Mammary epithelial cell (primary cell): Measurements from ENCODE around the gene GPR139.

Source experiments
- EZH2 ChIP-seq: IDR thresholded peaks from 2 replicates; pipeline ENCODE4 v1.6.1; 2012; ENCODE audit warnings: low read length, inconsistent platforms, borderline replicate concordance
- TF ChIP-seq, protein P1 (sequence below), 2 donors: IDR thresholded peaks in 1 of 2; conservative IDR thresholded peaks in 1 of 2; 2 replicates each; pipeline ENCODE4 v1.5.1; 2011 to 2012; ENCODE audit warnings: inconsistent platforms in 2 of 2, low read length in 2 of 2, mild to moderate bottlenecking in 2 of 2, control low read depth in 1 of 2, low read depth in 1 of 2; ENCODE audit not compliant: insufficient read depth in 1 of 2; ENCODE audit errors: extremely low read depth in 1 of 2

DNA sequence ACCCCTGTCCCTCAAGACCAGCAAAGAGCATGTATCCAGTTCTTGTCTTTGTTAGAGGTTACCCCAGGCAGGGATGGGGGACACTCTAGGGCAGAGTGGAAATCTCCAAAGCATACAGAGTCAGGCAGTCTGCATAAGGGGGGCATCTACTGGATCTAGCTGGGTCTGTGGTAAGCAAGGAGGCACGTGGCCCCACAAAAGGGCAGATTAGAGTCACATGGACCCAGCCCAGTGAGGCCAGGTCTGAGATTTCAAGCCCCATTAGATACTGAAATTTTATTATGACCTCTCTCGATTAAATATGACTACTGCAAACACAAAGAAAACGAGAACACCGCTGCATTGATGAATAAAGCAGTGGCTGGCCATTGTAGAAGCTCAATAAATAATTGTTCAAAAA, 1.6 kb upstream of the GPR139 start:
- no peak for TF ChIP-seq EZH2
- TF ChIP-seq, protein P1, sequence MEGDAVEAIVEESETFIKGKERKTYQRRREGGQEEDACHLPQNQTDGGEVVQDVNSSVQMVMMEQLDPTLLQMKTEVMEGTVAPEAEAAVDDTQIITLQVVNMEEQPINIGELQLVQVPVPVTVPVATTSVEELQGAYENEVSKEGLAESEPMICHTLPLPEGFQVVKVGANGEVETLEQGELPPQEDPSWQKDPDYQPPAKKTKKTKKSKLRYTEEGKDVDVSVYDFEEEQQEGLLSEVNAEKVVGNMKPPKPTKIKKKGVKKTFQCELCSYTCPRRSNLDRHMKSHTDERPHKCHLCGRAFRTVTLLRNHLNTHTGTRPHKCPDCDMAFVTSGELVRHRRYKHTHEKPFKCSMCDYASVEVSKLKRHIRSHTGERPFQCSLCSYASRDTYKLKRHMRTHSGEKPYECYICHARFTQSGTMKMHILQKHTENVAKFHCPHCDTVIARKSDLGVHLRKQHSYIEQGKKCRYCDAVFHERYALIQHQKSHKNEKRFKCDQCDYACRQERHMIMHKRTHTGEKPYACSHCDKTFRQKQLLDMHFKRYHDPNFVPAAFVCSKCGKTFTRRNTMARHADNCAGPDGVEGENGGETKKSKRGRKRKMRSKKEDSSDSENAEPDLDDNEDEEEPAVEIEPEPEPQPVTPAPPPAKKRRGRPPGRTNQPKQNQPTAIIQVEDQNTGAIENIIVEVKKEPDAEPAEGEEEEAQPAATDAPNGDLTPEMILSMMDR (conservative IDR thresholded peaks at IDR 0.05 in 1 of 2, IDR thresholded peaks at IDR 0.05 in 1 of 2; ENCODE audit: extremely low read depth in 1 of 2, insufficient read depth in 1 of 2, low read depth in 1 of 2, low read length in 2 of 2): no peak
